ENCODE measurements around the gene COL27A1.

Gene COL27A1

DNA sequence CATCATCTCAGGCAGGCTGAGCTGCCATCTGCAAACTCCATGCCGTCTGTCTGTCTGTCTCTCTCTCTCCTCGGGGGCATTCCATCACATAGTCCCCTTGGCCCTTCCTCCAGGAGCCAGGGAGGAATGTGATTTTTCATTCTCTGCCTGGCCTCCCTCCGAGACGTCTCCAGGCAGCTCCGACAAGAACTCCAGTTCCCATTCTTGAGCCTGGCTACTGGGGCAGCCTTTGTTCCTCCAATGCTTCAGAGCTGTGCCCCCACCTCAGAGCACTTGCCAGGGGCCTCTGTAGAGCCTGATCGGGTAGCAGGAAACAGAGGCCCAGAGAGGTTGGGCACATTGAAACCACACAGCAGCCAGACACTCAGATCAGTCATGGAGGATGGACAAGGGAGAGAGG, 74.0 kb downstream of the COL27A1 start:
- no peak for DNase-seq

DNA sequence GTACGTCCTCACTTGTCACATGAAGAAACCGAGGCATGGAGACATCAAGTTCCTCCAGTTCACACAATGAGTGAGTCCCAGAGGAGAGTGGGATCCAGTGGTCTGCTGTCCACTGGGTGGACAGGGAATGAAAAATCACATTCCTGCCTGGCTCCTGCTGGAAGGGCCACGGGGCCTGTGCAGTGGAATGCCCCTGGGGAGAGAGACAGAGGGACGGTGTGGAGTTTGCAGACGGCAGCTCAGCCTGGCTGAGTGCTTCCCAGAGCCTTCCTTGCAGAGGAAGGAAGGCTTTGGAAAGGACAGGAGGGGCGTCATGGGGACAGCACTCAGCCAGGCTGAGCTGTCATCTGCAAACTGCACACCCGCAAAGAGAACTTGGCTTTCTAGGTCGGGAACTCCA, 74.7 kb downstream of the COL27A1 start:
- DNase-seq, result no peak

DNA sequence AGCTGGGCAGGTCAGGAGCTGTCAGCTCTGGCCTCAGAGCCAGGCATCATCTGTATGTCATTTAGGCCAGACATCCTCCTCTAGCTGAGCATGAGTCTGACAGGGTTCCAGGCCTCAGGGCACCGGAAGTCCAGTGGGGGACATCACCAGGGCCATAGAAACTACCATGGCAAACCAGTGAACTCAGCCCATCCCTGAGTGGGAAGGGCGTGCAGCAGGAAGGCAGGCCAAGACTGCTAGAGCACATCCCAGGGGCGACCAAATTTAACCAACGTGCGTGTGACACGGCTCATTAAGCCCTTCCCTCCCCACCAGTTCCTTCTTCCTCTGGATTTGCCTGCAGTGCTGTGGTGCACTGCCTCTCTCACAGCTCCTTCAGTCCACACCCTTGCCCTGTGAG, 75.9 kb downstream of the COL27A1 start:
- no peak for DNase-seq

DNA sequence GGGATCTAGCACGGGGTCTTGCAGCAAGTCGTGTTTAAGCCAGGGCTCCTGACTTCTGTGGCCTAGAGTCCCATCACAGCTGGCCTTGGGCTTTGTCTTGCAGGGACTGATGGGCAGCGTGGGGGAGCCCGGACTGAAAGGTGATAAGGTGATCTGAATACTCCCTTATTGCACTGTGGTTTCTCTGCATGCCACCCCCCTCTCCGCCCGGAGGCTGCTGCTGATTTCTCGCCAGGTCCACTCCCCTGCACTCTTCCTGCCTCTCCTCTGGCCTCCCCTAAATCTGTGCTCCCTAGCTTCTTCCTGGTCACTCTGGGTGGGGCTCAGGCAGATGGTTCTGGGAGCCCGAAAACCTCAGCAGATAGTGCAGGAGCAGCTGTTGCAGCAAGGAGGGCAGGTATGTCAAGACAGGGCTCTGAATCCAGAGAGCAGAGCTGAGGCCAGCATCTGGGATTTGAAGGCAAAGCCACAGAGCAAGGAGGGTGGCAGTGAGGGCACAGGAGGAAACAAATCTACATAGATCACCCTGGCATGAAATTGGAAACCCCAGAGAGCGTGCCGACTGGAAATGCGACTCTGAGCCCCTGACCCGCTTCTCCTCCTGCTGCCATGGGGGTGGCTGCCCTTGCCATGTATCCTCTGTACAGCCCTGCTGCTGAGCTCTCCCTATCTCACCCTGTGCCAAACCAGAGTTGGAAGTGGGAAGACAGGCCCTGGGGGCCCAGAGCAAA, 76.5 kb downstream of the COL27A1 start:
- no peak for DNase-seq

DNA sequence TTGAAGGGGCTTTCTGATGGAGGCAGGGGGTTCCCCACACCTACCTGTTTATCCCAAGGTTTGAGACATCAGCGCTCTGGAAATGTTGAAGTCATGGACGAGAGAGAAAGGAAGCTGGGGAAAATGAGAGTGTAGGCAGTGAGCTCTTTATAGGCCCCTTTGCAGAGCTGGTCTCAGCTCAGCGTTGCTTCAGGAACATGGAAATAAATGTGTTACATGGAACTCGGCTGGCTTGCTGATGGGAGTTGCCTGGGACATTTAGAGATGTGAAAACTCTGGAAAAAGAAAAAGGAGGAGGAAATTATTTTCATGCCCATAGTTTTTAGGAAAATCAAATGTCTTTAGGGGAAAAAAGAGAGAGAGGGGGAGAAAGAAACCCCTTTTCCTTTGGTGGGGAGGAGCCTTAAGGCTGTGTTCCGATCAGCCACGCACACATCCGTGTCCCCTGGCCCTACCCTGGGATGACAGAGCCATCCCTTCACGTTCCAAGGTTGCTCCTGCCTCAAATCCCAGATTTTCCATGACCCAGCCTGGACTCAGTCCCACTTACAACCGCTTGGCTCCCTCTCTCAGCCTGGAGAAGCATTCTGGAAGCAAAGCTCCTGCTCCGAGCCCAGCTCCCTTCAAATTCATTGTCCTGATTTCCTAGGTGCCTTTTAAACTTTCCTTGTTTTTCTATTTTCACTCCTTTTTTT, 78.3 kb downstream of the COL27A1 start:
- no peak for DNase-seq

DNA sequence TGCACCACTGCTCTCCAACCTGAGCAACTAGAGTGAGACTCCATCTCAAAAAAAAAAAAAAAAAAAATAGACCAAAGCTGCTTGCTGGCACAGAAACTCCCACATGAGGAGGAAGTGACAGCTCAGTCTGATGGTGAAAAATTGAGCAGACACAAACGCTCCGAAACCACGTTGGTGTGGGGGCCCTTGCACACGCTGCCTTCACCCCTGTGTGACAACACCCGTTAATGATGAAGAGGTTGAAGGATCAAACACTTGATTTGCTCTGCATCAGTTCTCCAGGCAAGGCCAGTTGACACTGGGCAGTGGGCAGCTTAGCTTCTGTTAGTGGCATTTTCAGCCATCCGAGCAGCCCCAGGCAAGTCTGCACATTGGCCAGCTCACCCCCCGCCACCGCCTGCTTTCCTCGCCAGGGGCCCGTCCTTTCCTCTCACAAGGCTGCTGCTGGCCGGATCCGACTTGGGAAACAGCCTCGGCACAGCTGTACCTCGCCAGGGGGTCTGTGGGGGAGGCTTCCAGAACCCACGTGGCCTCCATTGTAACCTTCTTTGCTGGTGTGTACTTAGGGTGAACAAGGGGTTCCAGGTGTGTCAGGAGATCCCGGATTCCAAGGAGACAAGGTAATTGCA, 79.8 kb downstream of the COL27A1 start:
- no peak for DNase-seq

DNA sequence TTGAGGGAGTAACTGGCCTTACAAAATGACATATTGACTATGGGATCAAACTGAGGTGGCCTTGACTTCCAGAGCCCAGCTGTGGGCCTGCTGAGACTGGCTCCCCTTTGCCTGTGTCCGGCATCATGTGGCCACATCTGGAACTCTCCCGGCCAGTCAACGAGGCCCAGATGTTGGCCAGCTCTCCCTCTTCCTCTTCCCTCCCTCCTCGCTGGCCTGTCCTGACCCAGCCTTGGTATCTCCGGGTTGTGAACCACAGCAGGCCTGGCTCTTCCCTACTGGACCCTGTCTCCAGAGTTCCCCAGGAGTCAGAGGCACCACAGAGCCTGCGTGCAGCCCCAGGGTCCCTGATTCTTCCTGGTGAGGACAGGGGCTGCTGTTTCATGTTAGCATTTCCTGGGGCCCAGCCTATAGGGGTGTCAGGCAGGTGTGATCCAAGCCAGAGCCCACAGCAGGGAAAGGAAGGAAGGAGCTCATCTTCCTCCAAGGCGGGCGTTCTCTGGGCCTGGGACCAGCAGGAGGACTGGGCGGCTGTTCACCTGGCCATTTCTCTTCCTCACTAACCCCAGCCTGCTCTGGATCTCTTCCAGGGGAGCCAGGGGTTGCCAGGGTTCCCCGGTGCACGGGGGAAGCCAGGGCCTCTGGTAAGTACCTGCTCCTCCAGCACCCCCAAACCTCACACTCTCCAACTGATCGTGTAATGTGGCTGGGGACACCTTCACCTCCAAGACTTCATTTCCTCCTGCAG, 81.2 kb downstream of the COL27A1 start:
- no peak for DNase-seq

DNA sequence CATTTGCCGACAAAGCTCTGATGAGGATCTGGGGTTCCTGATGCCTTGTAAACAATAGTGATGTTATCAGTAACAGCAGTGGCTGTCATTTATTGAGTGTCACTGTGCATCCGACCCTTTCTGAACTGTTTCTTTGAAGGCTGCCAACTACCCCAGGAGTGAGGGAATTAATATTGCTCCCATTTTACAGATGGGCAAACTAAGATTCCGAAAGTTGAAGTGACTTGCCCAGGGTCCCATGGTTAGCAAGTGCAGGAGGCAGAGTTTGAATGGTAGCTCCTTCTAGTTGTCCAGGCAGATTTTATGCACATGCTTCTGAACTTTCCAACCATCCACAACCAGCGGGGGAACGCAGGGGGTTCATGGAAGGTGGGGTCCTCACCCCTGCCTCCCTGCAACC, 81.9 kb downstream of the COL27A1 start:
- no peak for DNase-seq

DNA sequence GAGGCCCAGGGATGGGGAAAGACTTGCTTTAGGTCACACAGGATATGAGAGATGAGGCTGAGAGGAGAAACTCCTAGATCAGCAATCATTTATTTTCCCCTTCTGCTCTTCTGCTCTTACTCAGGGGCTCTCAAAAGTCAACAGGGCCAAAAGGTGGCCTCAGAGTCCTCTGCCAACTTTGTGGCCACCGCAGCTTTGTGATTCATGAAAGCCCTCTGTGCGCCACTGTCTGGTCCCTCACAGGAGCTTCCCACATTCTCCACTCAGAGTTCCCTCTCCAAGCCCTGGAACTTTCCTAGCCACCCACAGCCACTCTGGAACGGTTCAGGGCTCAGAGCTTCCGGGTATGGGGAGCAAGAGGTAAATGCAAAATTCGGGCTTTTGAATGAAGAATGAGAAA, 82.4 kb downstream of the COL27A1 start:
- DNase-seq, result no peak

DNA sequence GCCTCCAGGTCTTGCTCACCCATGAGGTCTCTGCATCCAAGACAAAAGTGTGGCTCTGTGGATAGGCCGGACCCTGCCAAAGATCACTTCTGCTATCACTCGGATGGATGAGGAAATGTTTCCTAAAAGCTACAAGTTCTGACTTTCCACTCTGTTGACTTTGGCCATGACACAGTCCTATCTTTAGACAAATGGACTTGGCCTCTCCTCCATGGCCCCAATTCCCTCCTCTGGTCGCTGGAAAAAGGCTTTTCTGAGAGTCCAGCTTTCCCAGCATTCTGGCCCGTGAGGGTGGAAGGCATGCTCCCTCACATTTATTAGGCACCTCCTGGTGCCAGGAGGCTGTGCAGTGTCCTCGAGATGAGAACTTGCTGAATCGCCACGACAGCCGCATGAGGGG, 83.1 kb downstream of the COL27A1 start:
- DNase-seq, result no peak

DNA sequence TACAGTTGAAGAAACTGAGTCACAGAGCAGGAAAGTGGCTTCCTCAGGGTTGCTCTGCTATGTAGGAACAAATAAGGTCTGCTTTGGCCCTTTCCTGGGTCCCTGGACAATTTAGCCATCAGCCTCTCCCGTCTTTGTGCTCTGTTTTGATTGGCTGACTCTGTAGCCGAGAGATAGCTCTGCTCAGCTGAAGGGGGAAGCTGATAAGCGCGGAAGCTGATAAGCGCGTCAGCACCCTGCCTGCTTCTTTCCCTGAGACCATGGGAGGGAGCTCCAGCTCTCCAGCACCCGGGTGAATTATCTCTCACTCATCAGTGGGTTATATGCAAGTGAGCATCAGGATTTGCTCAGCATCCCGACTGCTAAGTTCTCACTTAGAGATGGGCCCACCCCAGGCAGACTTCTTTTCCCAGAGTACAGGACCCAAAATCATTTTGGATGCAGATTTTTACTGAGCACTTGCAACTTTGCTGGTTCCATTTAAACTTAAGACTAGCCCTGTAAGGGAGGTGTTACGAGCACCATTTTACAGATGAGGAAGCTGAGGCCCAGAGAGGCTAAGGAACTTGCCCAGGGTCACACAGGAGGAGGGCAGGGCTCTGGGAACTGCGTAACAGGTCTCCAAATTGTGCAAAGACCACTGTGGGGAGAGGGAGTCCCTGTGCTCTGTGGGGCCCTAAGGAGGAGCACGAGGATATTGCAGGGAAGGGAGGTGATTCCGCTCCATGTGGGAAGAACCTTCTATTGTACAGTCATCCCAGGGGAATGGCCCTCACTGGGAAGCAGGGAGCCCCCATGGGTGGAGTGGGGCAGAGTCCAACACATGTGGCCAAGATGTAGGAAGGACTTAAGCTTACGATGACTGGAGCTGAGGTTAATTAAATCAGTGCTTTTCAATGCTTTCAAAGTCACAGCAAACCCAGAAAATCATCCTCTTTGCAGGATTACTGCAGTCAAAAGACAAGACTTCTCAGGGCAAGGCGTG, 83.8 kb downstream of the COL27A1 start:
- no peak for DNase-seq

DNA sequence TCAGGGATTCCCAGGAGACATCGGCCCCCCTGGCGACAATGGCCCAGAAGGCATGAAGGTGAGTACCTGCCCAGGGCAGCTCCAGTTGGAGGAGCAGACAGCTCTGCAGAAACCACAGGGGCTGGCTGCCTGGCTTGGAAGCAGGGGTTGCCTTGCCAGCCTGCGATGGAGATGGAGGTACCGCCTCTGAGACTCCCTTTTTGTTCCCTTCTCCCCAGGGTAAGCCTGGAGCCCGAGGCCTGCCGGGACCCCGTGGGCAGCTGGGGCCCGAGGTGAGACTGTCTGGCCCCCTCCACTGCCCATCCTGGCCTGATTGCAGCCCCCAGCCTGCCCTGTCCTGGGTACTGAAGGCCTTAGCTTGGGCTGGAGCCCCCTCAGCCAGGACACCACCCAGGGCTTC, 84.9 kb downstream of the COL27A1 start:
- no peak for DNase-seq

DNA sequence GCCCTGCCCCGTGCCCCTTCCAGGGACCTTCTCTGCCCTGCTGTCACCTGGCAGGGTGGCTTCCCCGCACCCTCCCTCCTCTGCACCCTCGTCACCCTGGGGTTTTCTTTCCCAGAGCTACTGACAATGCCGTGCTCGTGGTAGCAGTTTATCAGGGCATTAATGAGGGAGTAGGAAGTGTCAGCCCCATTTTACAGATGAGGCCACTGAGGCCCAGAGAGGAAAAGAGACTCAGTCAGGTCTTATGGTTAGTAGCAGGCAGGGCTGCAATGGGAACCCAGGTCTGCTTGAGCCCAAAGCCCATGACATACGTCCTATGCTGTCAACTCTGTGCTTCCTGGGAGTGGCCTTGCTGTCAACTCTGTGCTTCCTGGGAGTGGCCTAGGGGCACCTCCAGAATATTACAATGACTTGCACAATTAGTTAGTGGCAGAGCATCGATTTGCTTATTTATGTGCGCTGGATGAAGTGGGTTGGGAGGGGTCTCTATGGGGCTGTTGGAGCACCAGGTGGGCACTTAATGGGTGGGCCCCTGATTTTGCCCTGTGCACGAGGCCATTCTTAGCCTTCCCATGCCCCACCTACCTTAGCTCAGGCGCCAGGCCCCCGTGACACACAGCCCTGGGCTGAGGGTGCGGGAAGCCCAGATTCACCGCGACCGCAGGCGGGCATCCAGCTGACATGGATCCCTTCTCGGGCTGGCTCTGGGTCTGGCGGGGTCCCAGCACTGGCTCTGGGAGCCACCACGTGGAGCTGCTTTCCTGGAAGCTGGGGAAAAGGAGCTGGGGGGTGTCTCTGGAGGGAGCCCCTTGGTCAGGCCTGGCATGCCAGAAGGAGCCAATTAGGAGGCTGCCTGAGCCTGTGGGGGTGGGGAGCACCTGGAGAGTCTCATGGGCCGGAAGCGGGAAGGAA, 85.6 kb downstream of the COL27A1 start:
- DNase-seq, result no peak

DNA sequence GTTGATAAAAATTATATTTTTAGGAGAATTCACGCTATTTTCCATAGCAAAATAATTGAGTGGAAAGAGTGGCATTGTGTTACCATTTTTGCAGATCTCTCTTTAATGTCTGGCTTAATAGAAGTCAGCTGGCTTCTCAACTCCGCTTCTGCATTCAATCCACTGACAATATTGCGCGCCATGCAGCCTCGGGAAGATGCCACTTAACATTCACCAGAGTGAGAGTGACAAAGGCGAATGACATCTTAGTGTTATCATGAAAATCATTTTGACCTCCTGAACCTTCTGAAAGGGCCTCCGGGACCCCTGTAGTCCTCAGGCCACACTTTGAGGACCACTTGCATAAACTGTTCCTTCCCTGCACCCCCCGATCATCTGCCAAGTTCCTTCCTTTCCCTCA, 87.5 kb downstream of the COL27A1 start:
- no peak for DNase-seq

DNA sequence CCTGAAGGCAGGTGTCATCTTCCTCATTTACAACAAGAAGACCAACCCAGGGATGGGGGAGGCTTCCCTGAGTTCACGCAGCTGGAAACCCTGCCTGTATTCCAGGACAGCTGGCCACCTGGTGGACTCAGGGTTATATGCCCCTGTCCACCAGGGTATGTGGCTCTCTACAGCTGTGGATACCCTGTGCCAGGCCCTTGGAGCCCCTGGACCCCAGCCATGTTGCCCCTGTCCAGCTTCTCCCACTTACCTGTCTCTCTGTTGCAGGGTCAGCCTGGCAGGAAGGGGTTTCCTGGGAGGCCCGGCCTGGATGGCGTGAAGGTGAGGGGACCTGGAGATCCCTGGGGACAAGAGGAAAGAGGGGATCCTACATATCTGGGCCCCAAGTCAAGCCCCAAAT, 87.9 kb downstream of the COL27A1 start:
- DNase-seq, result no peak

DNA sequence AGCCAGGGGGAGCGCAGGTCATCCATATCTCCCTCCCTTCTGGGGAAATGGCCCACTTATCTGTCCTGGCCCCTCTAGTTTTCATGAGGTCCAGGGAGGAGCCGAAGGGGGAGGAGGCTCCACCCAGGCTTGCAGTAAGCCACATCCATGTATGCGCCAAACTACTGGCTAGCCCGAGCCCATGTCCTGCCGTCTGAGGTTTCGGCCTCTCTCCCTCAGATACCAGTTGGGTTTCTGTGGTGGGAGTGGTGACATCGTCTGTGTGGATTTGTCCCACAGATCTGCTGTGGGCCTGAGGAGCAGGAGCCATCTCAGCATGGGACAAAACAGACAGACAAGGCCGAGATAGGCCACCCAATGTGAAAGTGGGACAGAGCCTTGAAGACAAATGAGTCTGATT, 89.2 kb downstream of the COL27A1 start:
- DNase-seq, result no peak

DNA sequence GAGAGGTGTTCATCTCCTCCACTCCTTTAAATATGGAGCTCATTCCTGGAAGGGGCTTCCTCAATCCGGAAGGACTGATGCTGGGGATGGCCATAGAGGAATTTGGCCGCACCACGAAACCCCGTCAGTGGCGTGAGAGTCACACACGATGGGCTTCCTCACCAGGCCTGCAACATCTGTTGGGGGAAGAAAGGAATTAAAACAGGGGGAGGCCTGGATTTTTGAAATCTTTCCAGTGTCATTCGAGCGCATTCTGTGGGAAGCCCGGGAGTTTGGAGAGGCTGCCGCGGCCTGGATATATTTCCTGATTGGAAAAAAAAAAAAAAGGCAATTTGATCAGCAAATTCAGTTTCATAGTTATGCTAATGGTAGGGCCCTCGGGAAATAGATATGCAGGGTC, 91.2 kb downstream of the COL27A1 start:
- DNase-seq, result no peak

DNA sequence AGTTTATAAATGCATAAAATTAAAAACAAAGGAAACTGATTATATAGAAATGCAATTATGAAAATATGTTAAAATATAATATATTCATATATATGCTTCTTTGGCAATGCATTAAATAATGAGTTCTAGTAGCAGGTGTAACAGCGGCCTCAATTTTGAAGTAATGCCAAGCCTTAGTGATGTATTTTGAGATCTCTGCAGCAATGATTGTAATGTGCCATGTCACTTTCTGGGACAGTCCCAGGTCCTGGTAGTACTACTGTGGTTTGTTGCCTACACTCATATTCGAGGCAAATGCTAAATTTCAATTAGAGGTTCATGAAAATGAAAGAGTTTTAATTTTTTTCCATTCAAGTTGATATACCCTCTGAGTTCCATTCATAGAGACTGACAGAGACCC, 91.7 kb downstream of the COL27A1 start:
- no peak for DNase-seq

DNA sequence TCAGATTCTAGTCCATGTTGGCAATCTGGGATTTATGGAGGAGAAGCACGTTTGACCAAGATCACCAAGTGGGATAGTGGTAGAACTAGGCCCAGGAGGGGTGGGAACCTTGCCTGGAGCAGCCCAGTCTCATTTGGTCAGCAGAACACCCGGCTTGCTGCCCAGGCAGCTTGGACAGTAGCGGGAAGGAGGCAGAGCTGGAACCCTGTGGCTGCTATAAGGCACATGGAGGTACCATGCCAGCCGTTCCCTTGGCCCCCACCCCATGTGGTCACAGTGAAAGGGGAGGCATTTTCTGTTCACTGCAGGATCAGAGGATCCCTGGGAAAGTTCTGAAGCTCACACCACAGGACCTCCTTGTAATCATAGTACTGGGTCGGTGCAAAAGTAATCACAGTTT, 92.2 kb downstream of the COL27A1 start:
- DNase-seq, result no peak

DNA sequence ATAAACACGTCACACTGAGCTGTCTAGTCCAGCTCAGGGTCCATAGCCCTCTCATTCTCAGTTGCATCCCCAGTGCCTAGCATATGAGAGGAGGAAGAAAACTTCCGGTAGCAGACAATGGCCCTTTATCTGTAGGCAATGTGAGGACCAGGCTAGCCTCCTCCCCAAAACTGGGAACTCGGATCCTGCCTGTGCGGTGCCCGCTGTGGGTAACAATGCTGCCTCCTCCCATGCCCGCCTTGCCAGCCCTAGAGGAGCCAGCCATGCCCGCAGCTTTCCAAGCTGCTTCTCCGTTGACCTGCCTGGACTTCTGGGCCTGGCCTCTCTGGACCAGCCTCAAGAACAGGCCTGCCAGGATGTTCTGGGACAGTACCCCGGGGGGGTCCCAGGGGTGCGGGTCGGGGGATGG, 93.0 kb downstream of the COL27A1 start:
- DNase-seq, result no peak

All from NCI-H1105 treated with DMSO at 0.1 percent for 48 hours (cell line).